PC-9 (cell line): ENCODE results near the gene PLEKHB1.

Experiments used
- EZH2 ChIP-seq: fragments of 200-600 bp; sonication (generic); IDR thresholded peaks from 2 replicates; pipeline ENCODE4 v1.8.0; 2017; ENCODE audit warnings: antibody characterized with exemption, low read depth
- TF ChIP-seq, protein P1 (sequence below): fragments of 200-600 bp; sonication (generic); conservative IDR thresholded peaks from 2 replicates; pipeline ENCODE4 v1.6.1; 2017; ENCODE audit warnings: mixed run types, antibody characterized with exemption, mild to moderate bottlenecking, moderate library complexity

DNA sequence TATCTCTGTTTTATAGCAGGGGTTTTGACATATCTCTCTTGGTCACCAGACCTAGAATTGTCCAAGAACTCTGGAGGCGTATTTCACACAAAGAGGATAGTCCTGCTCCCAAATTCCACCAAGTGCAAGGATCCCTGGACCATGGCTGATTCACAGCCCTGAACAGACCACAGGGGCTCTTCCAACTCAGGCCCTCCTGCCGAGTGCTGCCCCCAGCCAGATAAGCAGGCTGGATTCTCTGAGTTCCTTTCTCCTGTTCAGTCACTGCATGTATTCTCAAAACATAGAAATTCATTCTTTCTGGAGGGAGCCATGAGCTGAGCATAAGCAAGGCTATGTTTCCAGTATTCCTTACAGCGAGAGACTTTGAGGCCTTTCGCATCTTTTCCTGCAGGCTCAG lies 13.4 kb upstream of the PLEKHB1 start:
- TF ChIP-seq, protein P1, sequence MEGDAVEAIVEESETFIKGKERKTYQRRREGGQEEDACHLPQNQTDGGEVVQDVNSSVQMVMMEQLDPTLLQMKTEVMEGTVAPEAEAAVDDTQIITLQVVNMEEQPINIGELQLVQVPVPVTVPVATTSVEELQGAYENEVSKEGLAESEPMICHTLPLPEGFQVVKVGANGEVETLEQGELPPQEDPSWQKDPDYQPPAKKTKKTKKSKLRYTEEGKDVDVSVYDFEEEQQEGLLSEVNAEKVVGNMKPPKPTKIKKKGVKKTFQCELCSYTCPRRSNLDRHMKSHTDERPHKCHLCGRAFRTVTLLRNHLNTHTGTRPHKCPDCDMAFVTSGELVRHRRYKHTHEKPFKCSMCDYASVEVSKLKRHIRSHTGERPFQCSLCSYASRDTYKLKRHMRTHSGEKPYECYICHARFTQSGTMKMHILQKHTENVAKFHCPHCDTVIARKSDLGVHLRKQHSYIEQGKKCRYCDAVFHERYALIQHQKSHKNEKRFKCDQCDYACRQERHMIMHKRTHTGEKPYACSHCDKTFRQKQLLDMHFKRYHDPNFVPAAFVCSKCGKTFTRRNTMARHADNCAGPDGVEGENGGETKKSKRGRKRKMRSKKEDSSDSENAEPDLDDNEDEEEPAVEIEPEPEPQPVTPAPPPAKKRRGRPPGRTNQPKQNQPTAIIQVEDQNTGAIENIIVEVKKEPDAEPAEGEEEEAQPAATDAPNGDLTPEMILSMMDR: no peak
- TF ChIP-seq EZH2: no peak
